Vagina (tissue), 1 donor: Measurements from ENCODE around the gene HNRNPA0. TPM values are rescaled to one million over a fixed set of nuclear protein-coding genes. Genes with fewer than 3 reads are reported as not detected.

ENCODE experiments used
- total RNA-seq: library from RNA; depleted of rRNA; stranded (reverse); fragments of >200 nt; gene quantifications from one replicate; pipeline ENCODE4 v1.2.3, GENCODE V29; 2016

HNRNPA0 gene
- total RNA-seq, 1 donor from 2014 or later, result 11.8 TPM

Other genes with a start within 250 kb of the HNRNPA0 start
- gene KLHL3, start 18.3 kb downstream of the HNRNPA0 start, total RNA-seq, result 7.4 TPM
- 5.4 TPM for gene MYOT, start 113.5 kb upstream of the HNRNPA0 start, total RNA-seq
- gene PKD2L2, start 135.1 kb upstream of the HNRNPA0 start, total RNA-seq, result not detected